ENCODE measurements around the gene TRAF3IP3. TPM values are rescaled to one million over a fixed set of nuclear protein-coding genes. Genes with fewer than 3 reads are reported as not detected.

TRAF3IP3 gene
- total RNA-seq, 1 experiment from 2014 or later = not detected

DNA sequence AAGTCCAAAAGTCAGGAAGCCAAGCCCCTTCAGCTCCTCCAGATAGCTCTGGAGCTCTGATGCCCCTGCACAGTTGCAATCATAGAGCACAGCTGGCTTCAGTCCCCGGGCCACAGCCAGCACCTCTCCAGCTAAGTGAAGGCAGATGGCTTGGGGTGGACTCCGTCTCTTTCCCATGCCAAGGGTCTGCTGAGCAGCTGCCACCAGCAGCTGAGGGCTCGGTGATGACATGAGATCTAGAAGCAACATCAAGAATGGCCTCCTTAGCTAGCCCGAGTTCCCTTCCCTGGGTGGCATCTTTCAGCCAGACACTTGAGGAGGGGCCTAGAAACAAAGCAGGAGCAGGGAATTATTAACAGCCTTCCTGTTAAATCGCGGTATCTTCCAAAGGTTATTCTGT lies 27.5 kb downstream of the TRAF3IP3 start:
- Histone ChIP-seq H3K9me3 (ENCODE audit: control insufficient read depth, low read depth, low read length) (no peaks in the 10 kb centered on the region), H3K23me2 (ENCODE audit: insufficient read length, low read depth, low read length, poor library complexity, severe bottlenecking) (no peaks in the 10 kb centered on the region), H3K79me2 (ENCODE audit: insufficient read depth, low read length) (no peaks in the 10 kb centered on the region; the same call in 1 of the 2 replicates), H2AK5ac (ENCODE audit: insufficient read length, low read length) (no peak overlapping the region), H3K27me3 (ENCODE audit: insufficient read depth, low read length) (no peaks in the 10 kb centered on the region), H2BK120ac (ENCODE audit: low read depth, low read length, poor library complexity, severe bottlenecking) (no peak overlapping the region), H2BK15ac (ENCODE audit: low read depth, low read length) (no peak overlapping the region), H2AFZ (ENCODE audit: low read length) (no peak overlapping the region), H3K56ac (ENCODE audit: insufficient read length, low read depth, low read length) (no peak overlapping the region), H4K5ac (ENCODE audit: insufficient read length, low read depth, low read length) (no peak overlapping the region), H4K20me1 (ENCODE audit: control insufficient read depth, insufficient read depth, insufficient read length) (no peaks in the 10 kb centered on the region), H3T11ph (ENCODE audit: low read length) (no peak overlapping the region), H3K23ac (ENCODE audit: insufficient read length, low read depth, low read length) (no peak overlapping the region), H4K8ac (replicated peaks; ENCODE audit: insufficient read length, low read depth, low read length) (no peak overlapping the region), H3K14ac (ENCODE audit: insufficient read depth, low read length) (no peak overlapping the region), H2BK20ac (ENCODE audit: low read depth, low read length, poor library complexity, severe bottlenecking) (no peak overlapping the region), H3K4ac (ENCODE audit: low read depth, low read length) (no peak overlapping the region), H2BK5ac (ENCODE audit: insufficient read length, low read length) (no peak overlapping the region), H3K79me1 (ENCODE audit: insufficient read depth, low read depth, low read length, poor library complexity, severe bottlenecking) (no peaks in the 10 kb centered on the region), H3K18ac (ENCODE audit: insufficient read length, low read depth, low read length) (no peak overlapping the region), H4K91ac (ENCODE audit: insufficient read length, low read depth, low read length) (no peak overlapping the region), H3K27ac (ENCODE audit: insufficient read length, low read depth, low read length) (no peak overlapping the region), H2BK12ac (ENCODE audit: insufficient read length, low read depth, low read length) (no peak overlapping the region), H3K9ac (ENCODE audit: extremely low read depth, insufficient read length, low read length) (no peak overlapping the region), H3K4me1 (ENCODE audit: insufficient read depth, low read length) (no peaks in the 10 kb centered on the region), H3K4me2 (ENCODE audit: insufficient read depth, insufficient read length, low read length) (peak overlapping the region; percentile 80)
- H3K4me1 Mint-ChIP-seq = peaks cover 10 to 14% of the 10 kb centered on the region in 2 experiments
- H3K4me3 Mint-ChIP-seq = peak overlapping the region; percentile 90 to 96
- no CpG with 5 or more reads among the region's 6 CpGs for WGBS (ENCODE audit: extremely low coverage, insufficient read length, low lambda C conversion rate)
- DNase-seq = no peak
- H3K36me3 Mint-ChIP-seq (ENCODE audit: insufficient read depth in 1 of 3, low read depth in 3 of 3) = peaks cover 0 to 33% (median 24%) of the 10 kb centered on the region in 3 experiments; a peak in 5 of 7 replicates
- TF ChIP-seq, protein P1, sequence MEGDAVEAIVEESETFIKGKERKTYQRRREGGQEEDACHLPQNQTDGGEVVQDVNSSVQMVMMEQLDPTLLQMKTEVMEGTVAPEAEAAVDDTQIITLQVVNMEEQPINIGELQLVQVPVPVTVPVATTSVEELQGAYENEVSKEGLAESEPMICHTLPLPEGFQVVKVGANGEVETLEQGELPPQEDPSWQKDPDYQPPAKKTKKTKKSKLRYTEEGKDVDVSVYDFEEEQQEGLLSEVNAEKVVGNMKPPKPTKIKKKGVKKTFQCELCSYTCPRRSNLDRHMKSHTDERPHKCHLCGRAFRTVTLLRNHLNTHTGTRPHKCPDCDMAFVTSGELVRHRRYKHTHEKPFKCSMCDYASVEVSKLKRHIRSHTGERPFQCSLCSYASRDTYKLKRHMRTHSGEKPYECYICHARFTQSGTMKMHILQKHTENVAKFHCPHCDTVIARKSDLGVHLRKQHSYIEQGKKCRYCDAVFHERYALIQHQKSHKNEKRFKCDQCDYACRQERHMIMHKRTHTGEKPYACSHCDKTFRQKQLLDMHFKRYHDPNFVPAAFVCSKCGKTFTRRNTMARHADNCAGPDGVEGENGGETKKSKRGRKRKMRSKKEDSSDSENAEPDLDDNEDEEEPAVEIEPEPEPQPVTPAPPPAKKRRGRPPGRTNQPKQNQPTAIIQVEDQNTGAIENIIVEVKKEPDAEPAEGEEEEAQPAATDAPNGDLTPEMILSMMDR (conservative IDR thresholded peaks at IDR 0.05) = no peak
- no peaks in the 10 kb centered on the region; a peak in 1 of 5 replicates for H3K9me3 Mint-ChIP-seq
- peaks cover 8% of the 10 kb centered on the region for H3K27me3 Mint-ChIP-seq (ENCODE audit: low read depth)
- H3K27ac Mint-ChIP-seq = no peak overlapping the region
